SK-N-SH treated with all-trans-retinoic acid at 6 μM for 48 hours (cell line): ENCODE measurements around the gene GPR34.

Source experiments
- ATAC-seq: fragments of 200-7000 bp; cut with Tn5 transposase; 3 replicates; pipeline ENCODE4 v1.9.1; 2020; ENCODE audit warnings: mild to moderate bottlenecking, moderate library complexity
- CREB5 ChIP-seq: fragments of 250-450 bp; sonication (Bioruptor Pico); IDR thresholded peaks from 2 replicates; pipeline ENCODE4 v1.5.1; 2020; ENCODE audit warnings: low read depth, mild to moderate bottlenecking, moderate library complexity
- CSRNP3 ChIP-seq: fragments of 250-450 bp; sonication (Bioruptor Pico); IDR thresholded peaks from 2 replicates; pipeline ENCODE4 v1.5.1; 2021; ENCODE audit warnings: mild to moderate bottlenecking, moderate library complexity
- ISL1 ChIP-seq: fragments of 250-450 bp; sonication (Bioruptor Pico); IDR thresholded peaks from 2 replicates; pipeline ENCODE4 v2.1.2; 2022; ENCODE audit warnings: mild to moderate bottlenecking, moderate library complexity
- PATZ1 ChIP-seq: fragments of 250-450 bp; sonication (Bioruptor Pico); IDR thresholded peaks from 2 replicates; pipeline ENCODE4 v1.8.0; 2020; ENCODE audit warnings: mild to moderate bottlenecking, moderate library complexity, borderline replicate concordance
- POU6F1 ChIP-seq: fragments of 250-450 bp; sonication (Bioruptor Pico); IDR thresholded peaks from 2 replicates; pipeline ENCODE4 v1.8.0; 2021; ENCODE audit warnings: low read depth, mild to moderate bottlenecking, moderate library complexity, borderline replicate concordance
- SNAI2 ChIP-seq: fragments of 250-450 bp; sonication (Bioruptor Pico); IDR thresholded peaks from 2 replicates; pipeline ENCODE4 v1.5.0; 2020; ENCODE audit warnings: mild to moderate bottlenecking, moderate library complexity
- TOX ChIP-seq: fragments of 250-450 bp; sonication (Bioruptor Pico); IDR thresholded peaks from 2 replicates; pipeline ENCODE4 v1.8.0; 2021; ENCODE audit warnings: mild to moderate bottlenecking, moderate library complexity, borderline replicate concordance
- TSHZ2 ChIP-seq: fragments of 250-450 bp; sonication (Bioruptor Pico); IDR thresholded peaks from 2 replicates; pipeline ENCODE4 v1.5.0; 2020; ENCODE audit warnings: mild to moderate bottlenecking, moderate library complexity
- ZC3H10 ChIP-seq: fragments of 250-450 bp; sonication (Bioruptor Pico); IDR thresholded peaks from 2 replicates; pipeline ENCODE4 v1.5.1; 2021; ENCODE audit warnings: mild to moderate bottlenecking, moderate library complexity
- ZFP3 ChIP-seq: fragments of 250-450 bp; sonication (Bioruptor Pico); IDR thresholded peaks from 2 replicates; pipeline ENCODE4 v1.5.0; 2020; ENCODE audit warnings: mild to moderate bottlenecking, moderate library complexity
- ZFP30 ChIP-seq: fragments of 450-650 bp; formaldehyde crosslinking; IDR thresholded peaks from 2 replicates; pipeline ENCODE4 v1.5.0; 2022; ENCODE audit warnings: mild to moderate bottlenecking, moderate library complexity
- ZNF70 ChIP-seq: fragments of 450-650 bp; formaldehyde crosslinking; IDR thresholded peaks from 2 replicates; pipeline ENCODE4 v1.5.0; 2020; ENCODE audit warnings: mild to moderate bottlenecking, moderate library complexity
- ZNF8 ChIP-seq: fragments of 450-650 bp; formaldehyde crosslinking; IDR thresholded peaks from 2 replicates; pipeline ENCODE4 v1.5.0; 2020; ENCODE audit warnings: mild to moderate bottlenecking, moderate library complexity

GPR34 gene

GRCh38 chrX:41705042-41705441 lies 16.3 kb downstream of the GPR34 start (continued):
- TF ChIP-seq POU6F1 = no peak
- no peak for TF ChIP-seq ZNF8 (CRISPR knock-in tag)
- TF ChIP-seq ZNF70 (CRISPR knock-in tag) = no peak

- TF ChIP-seq ZC3H10 (CRISPR knock-in tag) (no peak), PATZ1 (CRISPR knock-in tag) (no peak), TOX (CRISPR knock-in tag) (no peak), CSRNP3 (no peak), TSHZ2 (CRISPR knock-in tag) (no peak), ZFP30 (CRISPR knock-in tag) (no peak), SNAI2 (CRISPR knock-in tag) (no peak)
- TF ChIP-seq, all 23 proteins: peak for 0
- no peak for ATAC-seq
Observed at GRCh38 chrX:41705680-41706374, 17.1 kb downstream of the GPR34 start.

- no peak for ATAC-seq
- TF ChIP-seq ZFP3 (CRISPR knock-in tag) = no peak
- no peak for TF ChIP-seq ZNF70 (CRISPR knock-in tag)
- no peak for TF ChIP-seq PATZ1 (CRISPR knock-in tag)
- TF ChIP-seq ISL1 (CRISPR knock-in tag) = no peak
- TF ChIP-seq CSRNP3 = no peak
Observed at GRCh38 chrX:41707218-41707617, 18.4 kb downstream of the GPR34 start.

- TF ChIP-seq ZFP30 (CRISPR knock-in tag) = no peak
- TF ChIP-seq SNAI2 (CRISPR knock-in tag) = no peak
- no peak for TF ChIP-seq CREB5
- ATAC-seq = no peak
Observed at GRCh38 chrX:41708486-41708885, 19.7 kb downstream of the GPR34 start.
